Mesodermal cell (in vitro differentiated cells): ENCODE measurements around the gene GFPT2.

ENCODE experiments used
- H3K27ac ChIP-seq: 2 replicates; pipeline ENCODE4 v1.7.0; 2013; ENCODE audit warnings: mild to moderate bottlenecking, low read depth, low read length, moderate library complexity; ENCODE audit not compliant: severe bottlenecking
- H3K36me3 ChIP-seq: 2 replicates; pipeline ENCODE4 v1.7.1; 2013; ENCODE audit warnings: mild to moderate bottlenecking, low read length, moderate library complexity; ENCODE audit not compliant: control insufficient read depth, insufficient read depth
- H3K4me1 ChIP-seq: one replicate; pipeline ENCODE4 v1.7.1; 2013; ENCODE audit warnings: mild to moderate bottlenecking, low read length; ENCODE audit not compliant: insufficient read depth, control insufficient read depth, poor library complexity, severe bottlenecking
- H3K4me3 ChIP-seq: 2 replicates; pipeline ENCODE4 v1.7.0; 2013; ENCODE audit warnings: low read length, control low read depth, mild to moderate bottlenecking; ENCODE audit not compliant: insufficient read depth, poor library complexity, severe bottlenecking; ENCODE audit errors: extremely low read depth
- H3K9me3 ChIP-seq: 2 replicates; pipeline ENCODE4 v1.7.1; 2013; ENCODE audit warnings: mild to moderate bottlenecking, low read length, moderate library complexity; ENCODE audit not compliant: control insufficient read depth
- WGBS, 2 experiments: methylation state at CpG; one replicate each; pipeline ENCODE4 v1.1.5; 2013; ENCODE audit warnings: missing lambda C conversion rate in 2 of 2; ENCODE audit not compliant: insufficient coverage in 2 of 2; 5-methylcytosine and 5-hydroxymethylcytosine counted together

Gene GFPT2

GRCh38 chr5:180253036-180253824 lies 99.9 kb downstream of the GFPT2 start:
- Histone ChIP-seq H3K9me3 (peaks cover 89% of the 10 kb centered on the region), H3K4me1 (no peaks in the 10 kb centered on the region), H3K36me3 (peaks cover 91% of the 10 kb centered on the region), H3K27ac (no peak overlapping the region), H3K4me3 (no peak overlapping the region)
- whole genome bisulfite sequencing, 2 experiments, result 90 to 92% methylated on average over 20 to 23 of the region's 24 CpGs

GRCh38 chr5:180251887-180252286 lies 101.2 kb downstream of the GFPT2 start:
- H3K4me3 ChIP-seq, result no peak overlapping the region
- H3K36me3 ChIP-seq, result peaks cover 91% of the 10 kb centered on the region
- H3K27ac ChIP-seq, result no peak overlapping the region
- H3K4me1 ChIP-seq, result no peaks in the 10 kb centered on the region
- H3K9me3 ChIP-seq, result peaks cover 85% of the 10 kb centered on the region
- WGBS, 2 experiments, result 96 to 100% methylated on average over 4 of the region's 7 CpGs

- Histone ChIP-seq H3K4me1 (no peaks in the 10 kb centered on the region), H3K4me3 (no peak overlapping the region), H3K27ac (no peak overlapping the region), H3K36me3 (peaks cover 83% of the 10 kb centered on the region), H3K9me3 (peaks cover 79% of the 10 kb centered on the region)
- WGBS, 2 experiments, result 98% methylated on average over 7 to 8 of the region's 9 CpGs
Measured at GRCh38 chr5:180251141-180251540, 102.0 kb downstream of the GFPT2 start.
